OCI-LY7 (cell line): ENCODE measurements around the gene CWH43.

ENCODE experiments used
- EZH2phosphoT487 ChIP-seq: fragments of 200-600 bp; sonication (generic); IDR thresholded peaks from 2 replicates; pipeline ENCODE4 v1.6.1; 2018; ENCODE audit warnings: low read depth, borderline replicate concordance, mild to moderate bottlenecking, mixed run types, antibody characterized with exemption, low read length, moderate library complexity, mixed read lengths
- TF ChIP-seq, protein P1 (sequence below): fragments of 200-600 bp; sonication (generic); conservative IDR thresholded peaks from 2 replicates; pipeline ENCODE4 v1.5.1; 2014; ENCODE audit warnings: mild to moderate bottlenecking, antibody characterized with exemption, low read length, moderate library complexity, mixed read lengths

GRCh38 chr4:48979914-48980579, 6.0 kb upstream of the CWH43 start:
- TF ChIP-seq, protein P1, sequence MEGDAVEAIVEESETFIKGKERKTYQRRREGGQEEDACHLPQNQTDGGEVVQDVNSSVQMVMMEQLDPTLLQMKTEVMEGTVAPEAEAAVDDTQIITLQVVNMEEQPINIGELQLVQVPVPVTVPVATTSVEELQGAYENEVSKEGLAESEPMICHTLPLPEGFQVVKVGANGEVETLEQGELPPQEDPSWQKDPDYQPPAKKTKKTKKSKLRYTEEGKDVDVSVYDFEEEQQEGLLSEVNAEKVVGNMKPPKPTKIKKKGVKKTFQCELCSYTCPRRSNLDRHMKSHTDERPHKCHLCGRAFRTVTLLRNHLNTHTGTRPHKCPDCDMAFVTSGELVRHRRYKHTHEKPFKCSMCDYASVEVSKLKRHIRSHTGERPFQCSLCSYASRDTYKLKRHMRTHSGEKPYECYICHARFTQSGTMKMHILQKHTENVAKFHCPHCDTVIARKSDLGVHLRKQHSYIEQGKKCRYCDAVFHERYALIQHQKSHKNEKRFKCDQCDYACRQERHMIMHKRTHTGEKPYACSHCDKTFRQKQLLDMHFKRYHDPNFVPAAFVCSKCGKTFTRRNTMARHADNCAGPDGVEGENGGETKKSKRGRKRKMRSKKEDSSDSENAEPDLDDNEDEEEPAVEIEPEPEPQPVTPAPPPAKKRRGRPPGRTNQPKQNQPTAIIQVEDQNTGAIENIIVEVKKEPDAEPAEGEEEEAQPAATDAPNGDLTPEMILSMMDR, result no peak
- no peak for TF ChIP-seq EZH2phosphoT487
